ENCODE data around the gene LRP5.

GRCh38 chr11:68377389-68377795, 65.0 kb downstream of the LRP5 start:
- TF ChIP-seq CTCF (IDR thresholded peaks at IDR 0.05) = no peak
- no peak for TF ChIP-seq POLR2A (IDR thresholded peaks at IDR 0.05)

Measured in gastroesophageal sphincter (tissue), 3 donors.